GM19463 (cell line): ENCODE results near the gene IGFBP1.

Experiments
- ATAC-seq: cut with Tn5 transposase; IDR thresholded peaks from one replicate; pipeline ENCODE4 v1.9.1; 2021; ENCODE audit warnings: mild to moderate bottlenecking, moderate library complexity; ENCODE audit not compliant: unreplicated experiment

Gene IGFBP1

GRCh38 chr7:45901566-45901965, 13.3 kb downstream of the IGFBP1 start:
- ATAC-seq: no peak

- no peak for ATAC-seq
These were observed 14.5 kb downstream of the IGFBP1 start for GRCh38 chr7:45902820-45903219.

GRCh38 chr7:45909561-45909960, 21.3 kb downstream of the IGFBP1 start:
- ATAC-seq: no peak

GRCh38 chr7:45910855-45911254, 22.6 kb downstream of the IGFBP1 start:
- no peak for ATAC-seq

- no peak for ATAC-seq
These were observed 23.0 kb downstream of the IGFBP1 start for GRCh38 chr7:45911311-45911710.

- no peak for ATAC-seq
These were observed 24.7 kb downstream of the IGFBP1 start for GRCh38 chr7:45912972-45913371.

GRCh38 chr7:45914911-45915310, 26.6 kb downstream of the IGFBP1 start:
- ATAC-seq: no peak

- ATAC-seq: no peak
These were observed 27.3 kb downstream of the IGFBP1 start for GRCh38 chr7:45915606-45916005.

- no peak for ATAC-seq
These were observed 28.8 kb downstream of the IGFBP1 start for GRCh38 chr7:45917064-45917463.

- peak; percentile 56 for ATAC-seq
These were observed 29.4 kb downstream of the IGFBP1 start for GRCh38 chr7:45917658-45918057.

GRCh38 chr7:45918556-45918955, 30.3 kb downstream of the IGFBP1 start:
- ATAC-seq: no peak

- no peak for ATAC-seq
These were observed 31.0 kb downstream of the IGFBP1 start for GRCh38 chr7:45919231-45919784.

GRCh38 chr7:45919993-45920459, 31.7 kb downstream of the IGFBP1 start:
- ATAC-seq: no peak

GRCh38 chr7:45920502-45921380, 32.5 kb downstream of the IGFBP1 start, which contains the start of gene IGFBP3:
Gene IGFBP3 (minus strand): TSS chr7:45921272. CDS start chr7:45921140, 132 bp downstream.
- peak; percentile 34 for ATAC-seq

- ATAC-seq: peak; percentile 13
These were observed 33.1 kb downstream of the IGFBP1 start for GRCh38 chr7:45921381-45921698.

- ATAC-seq: no peak
These were observed 33.6 kb downstream of the IGFBP1 start for GRCh38 chr7:45921699-45922519.

GRCh38 chr7:45922810-45923209, 34.5 kb downstream of the IGFBP1 start:
- no peak for ATAC-seq

GRCh38 chr7:45923290-45923689, 35.0 kb downstream of the IGFBP1 start:
- ATAC-seq: no peak

GRCh38 chr7:45923818-45924217, 35.5 kb downstream of the IGFBP1 start:
- no peak for ATAC-seq

GRCh38 chr7:45924283-45924682, 36.0 kb downstream of the IGFBP1 start:
- no peak for ATAC-seq

- no peak for ATAC-seq
These were observed 39.4 kb downstream of the IGFBP1 start for GRCh38 chr7:45927721-45928120.
